Neuronal stem cell (in vitro differentiated cells): ENCODE results near the gene FADS2.

ENCODE experiments used
- DNase-seq: peaks from one replicate; pipeline ENCODE4 v3.0.0-alpha.2; 2013; ENCODE audit warnings: low spot score
- H2AFZ ChIP-seq: one replicate; pipeline ENCODE4 v1.6.1; 2013; ENCODE audit warnings: mild to moderate bottlenecking, low read length, inconsistent platforms
- H2AK5ac ChIP-seq: 2 replicates; pipeline ENCODE4 v1.6.1; 2013; ENCODE audit warnings: low read depth, mild to moderate bottlenecking, inconsistent platforms, low read length, moderate library complexity, mixed read lengths
- H2BK120ac ChIP-seq: 2 replicates; pipeline ENCODE4 v1.6.1; 2013; ENCODE audit warnings: low read depth, mild to moderate bottlenecking, inconsistent platforms, low read length, moderate library complexity, mixed read lengths
- H2BK12ac ChIP-seq: one replicate; pipeline ENCODE4 v1.6.1; 2013; ENCODE audit warnings: low read length, inconsistent platforms
- H2BK15ac ChIP-seq: 2 replicates; pipeline ENCODE4 v1.6.1; 2013; ENCODE audit warnings: mild to moderate bottlenecking, low read length, inconsistent platforms, mixed read lengths
- H2BK5ac ChIP-seq: one replicate; pipeline ENCODE4 v1.6.1; 2013; ENCODE audit warnings: inconsistent platforms, mild to moderate bottlenecking, low read length, moderate library complexity
- H3K14ac ChIP-seq: one replicate; pipeline ENCODE4 v1.6.1; 2013; ENCODE audit warnings: low read length, inconsistent platforms
- H3K18ac ChIP-seq: 2 replicates; pipeline ENCODE4 v1.6.1; 2013; ENCODE audit warnings: low read length, inconsistent platforms
- H3K23ac ChIP-seq: 2 replicates; pipeline ENCODE4 v1.6.1; 2013; ENCODE audit warnings: low read depth, mild to moderate bottlenecking, mixed read lengths, low read length, inconsistent platforms; ENCODE audit not compliant: poor library complexity
- H3K27ac ChIP-seq: replicated peaks from 3 replicates; pipeline ENCODE4 v1.5.1; 2013; ENCODE audit warnings: low read length, inconsistent platforms
- H3K27me3 ChIP-seq, 3 experiments: 2 replicates each; pipeline ENCODE4 v1.6.1; 2013; ENCODE audit warnings: low read length in 3 of 3, mild to moderate bottlenecking in 2 of 3, inconsistent platforms in 1 of 3, low read depth in 1 of 3, mixed read lengths in 1 of 3, moderate library complexity in 1 of 3; ENCODE audit not compliant: control insufficient read depth in 3 of 3, insufficient read depth in 3 of 3
- H3K36me3 ChIP-seq, 2 donors: replicated peaks in 1 of 2; 2 replicates each; pipeline ENCODE4 v1.6.1; 2013; ENCODE audit warnings: low read length in 2 of 2; ENCODE audit not compliant: control insufficient read depth in 2 of 2, insufficient read depth in 2 of 2
- H3K4ac ChIP-seq: 2 replicates; pipeline ENCODE4 v1.6.1; 2013; ENCODE audit warnings: inconsistent platforms, mild to moderate bottlenecking, low read length, moderate library complexity
- H3K4me1 ChIP-seq, 2 donors: 1 replicate in 1 of 2; 2 replicates in 1 of 2; pipeline ENCODE4 v1.6.1; 2013; ENCODE audit warnings: low read length in 2 of 2, low read depth in 1 of 2; ENCODE audit not compliant: control insufficient read depth in 2 of 2, insufficient read depth in 1 of 2
- H3K4me2 ChIP-seq: one replicate; pipeline ENCODE4 v1.6.1; 2013; ENCODE audit warnings: mild to moderate bottlenecking, low read length, inconsistent platforms; ENCODE audit not compliant: insufficient read depth, poor library complexity, severe bottlenecking
- H3K4me3 ChIP-seq, 2 donors: 2 replicates each; pipeline ENCODE4 v1.5.1; 2013; ENCODE audit warnings: low read length in 2 of 2, mild to moderate bottlenecking in 2 of 2, inconsistent platforms in 1 of 2, moderate library complexity in 1 of 2
- H3K79me1 ChIP-seq: one replicate; pipeline ENCODE4 v1.6.1; 2013; ENCODE audit warnings: low read depth, mild to moderate bottlenecking, inconsistent platforms, low read length, moderate library complexity
- H3K9ac ChIP-seq: one replicate; pipeline ENCODE4 v1.6.1; 2013; ENCODE audit warnings: mild to moderate bottlenecking, low read depth, low read length, inconsistent platforms; ENCODE audit not compliant: poor library complexity
- H3K9me3 ChIP-seq, 2 donors: replicated peaks in 1 of 2; 2 replicates each; pipeline versions ENCODE3 to v1.6.1; 2013; ENCODE audit warnings: low read length in 2 of 2, mild to moderate bottlenecking in 2 of 2, inconsistent platforms in 1 of 2, low read depth in 1 of 2, mixed read lengths in 1 of 2, moderate library complexity in 1 of 2; ENCODE audit not compliant: control insufficient read depth in 2 of 2, insufficient read depth in 1 of 2
- H4K8ac ChIP-seq: one replicate; pipeline ENCODE4 v1.6.1; 2013; ENCODE audit warnings: low read depth, mild to moderate bottlenecking, inconsistent platforms, low read length, moderate library complexity
- H4K91ac ChIP-seq: one replicate; pipeline ENCODE4 v1.6.1; 2013; ENCODE audit warnings: low read length, low read depth, mild to moderate bottlenecking, inconsistent platforms; ENCODE audit not compliant: poor library complexity
- WGBS, 2 donors: extraction: QIAGEN DNeasy Blood & Tissue Kit; methylation state at CpG; one replicate each; pipeline ENCODE4 v1.1.7; 2013; ENCODE audit warnings: missing lambda C conversion rate in 2 of 2, mixed read lengths in 1 of 2; ENCODE audit not compliant: insufficient read length in 2 of 2, insufficient replicate concordance in 1 of 2; ENCODE audit errors: extremely low coverage in 2 of 2; 5-methylcytosine and 5-hydroxymethylcytosine counted together

The FADS2 gene

DNA sequence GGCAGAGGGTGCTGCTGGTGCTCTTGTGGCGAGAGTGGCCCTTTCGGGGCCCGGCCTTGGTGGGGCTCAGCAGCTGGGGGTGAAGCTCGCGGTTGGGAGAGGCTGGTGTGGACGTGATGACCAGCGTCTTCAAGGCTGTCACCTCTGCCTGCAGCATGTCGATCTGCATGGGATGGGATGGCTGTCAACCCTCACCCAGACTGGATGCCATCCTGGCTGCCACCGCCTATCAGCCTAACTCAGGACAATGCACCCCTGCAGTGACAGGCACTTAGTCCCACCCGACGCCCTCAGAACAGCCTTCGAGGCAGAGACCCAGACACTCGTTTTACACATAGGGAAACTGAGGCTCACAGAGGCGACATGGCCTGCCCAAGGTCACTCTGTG, 78.4 kb downstream of the FADS2 start:
- Histone ChIP-seq H3K4me1 (peaks cover 10 to 14% of the 10 kb centered on the region in 2 donors), H3K9ac (no peak overlapping the region), H3K9me3 (no peaks in the 10 kb centered on the region), H4K8ac (no peak overlapping the region), H4K91ac (no peak overlapping the region), H2BK12ac (no peak overlapping the region), H3K4me3 (no peak overlapping the region), H3K14ac (peak overlapping the region; percentile 56), H3K4me2 (no peak overlapping the region), H2BK120ac (no peak overlapping the region), H2BK5ac (no peak overlapping the region), H3K4ac (peak overlapping the region; percentile 72), H3K36me3 (no peaks in the 10 kb centered on the region), H2BK15ac (peak overlapping the region; percentile 86), H3K18ac (peak overlapping the region; percentile 58), H3K79me1 (peaks cover 2% of the 10 kb centered on the region), H3K27ac (no peak overlapping the region), H2AFZ (no peak overlapping the region), H3K23ac (peak overlapping the region; percentile 71), H3K27me3 (peaks cover 0 to 11% (median 0%) of the 10 kb centered on the region in 3 experiments), H2AK5ac (peak overlapping the region; percentile 85)
- DNase-seq, result no peak
- WGBS, 2 donors, result no CpG with 5 or more reads among the region's 14 CpGs

DNA sequence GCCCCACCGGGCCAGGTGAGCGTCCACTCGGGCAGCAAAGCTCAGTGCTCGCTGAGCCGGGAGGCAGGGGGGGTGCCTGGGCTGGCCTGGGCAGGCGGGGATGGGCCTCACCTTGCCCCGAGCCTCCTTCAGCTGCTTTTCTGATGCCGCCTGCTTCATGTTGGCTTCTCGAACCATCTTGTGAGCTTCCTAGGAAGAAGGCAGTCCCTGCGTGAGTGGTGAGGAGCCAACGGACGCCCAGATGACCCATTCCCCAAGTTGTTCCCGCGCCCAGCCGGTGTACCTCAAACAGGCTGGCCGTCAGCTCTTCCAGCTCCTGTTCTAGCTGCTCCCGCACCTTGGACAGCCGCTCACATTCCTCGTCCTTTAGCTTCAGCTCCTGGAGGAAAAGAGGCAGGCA, 79.2 kb downstream of the FADS2 start:
- peak overlapping the region; percentile 70 for H3K18ac ChIP-seq
- no peak overlapping the region for H2BK15ac ChIP-seq
- no peak overlapping the region for H4K8ac ChIP-seq
- no peak overlapping the region for H2BK120ac ChIP-seq
- no peak overlapping the region for H2BK5ac ChIP-seq
- H3K14ac ChIP-seq, result no peak overlapping the region
- H3K9ac ChIP-seq, result peak overlapping the region; percentile 50
- H3K36me3 ChIP-seq, result no peaks in the 10 kb centered on the region
- H3K4me3 ChIP-seq, result no peak overlapping the region
- H2AK5ac ChIP-seq, result peak overlapping the region; percentile 32
- H3K4me2 ChIP-seq, result no peak overlapping the region
- no CpG with 5 or more reads among the region's 19 CpGs for WGBS, 2 donors
- no peak overlapping the region for H2BK12ac ChIP-seq
- no peak for DNase-seq
- H4K91ac ChIP-seq, result peak overlapping the region; percentile 31
- H3K4ac ChIP-seq, result no peak overlapping the region
- no peak overlapping the region for H3K23ac ChIP-seq
- H3K27ac ChIP-seq, result no peak overlapping the region
- H3K27me3 ChIP-seq, result peaks cover 0 to 16% (median 0%) of the 10 kb centered on the region in 3 experiments
- H3K79me1 ChIP-seq, result peaks cover 2% of the 10 kb centered on the region
- H2AFZ ChIP-seq, result no peak overlapping the region
- peaks cover 10 to 14% of the 10 kb centered on the region in 2 donors for H3K4me1 ChIP-seq
- no peaks in the 10 kb centered on the region for H3K9me3 ChIP-seq

DNA sequence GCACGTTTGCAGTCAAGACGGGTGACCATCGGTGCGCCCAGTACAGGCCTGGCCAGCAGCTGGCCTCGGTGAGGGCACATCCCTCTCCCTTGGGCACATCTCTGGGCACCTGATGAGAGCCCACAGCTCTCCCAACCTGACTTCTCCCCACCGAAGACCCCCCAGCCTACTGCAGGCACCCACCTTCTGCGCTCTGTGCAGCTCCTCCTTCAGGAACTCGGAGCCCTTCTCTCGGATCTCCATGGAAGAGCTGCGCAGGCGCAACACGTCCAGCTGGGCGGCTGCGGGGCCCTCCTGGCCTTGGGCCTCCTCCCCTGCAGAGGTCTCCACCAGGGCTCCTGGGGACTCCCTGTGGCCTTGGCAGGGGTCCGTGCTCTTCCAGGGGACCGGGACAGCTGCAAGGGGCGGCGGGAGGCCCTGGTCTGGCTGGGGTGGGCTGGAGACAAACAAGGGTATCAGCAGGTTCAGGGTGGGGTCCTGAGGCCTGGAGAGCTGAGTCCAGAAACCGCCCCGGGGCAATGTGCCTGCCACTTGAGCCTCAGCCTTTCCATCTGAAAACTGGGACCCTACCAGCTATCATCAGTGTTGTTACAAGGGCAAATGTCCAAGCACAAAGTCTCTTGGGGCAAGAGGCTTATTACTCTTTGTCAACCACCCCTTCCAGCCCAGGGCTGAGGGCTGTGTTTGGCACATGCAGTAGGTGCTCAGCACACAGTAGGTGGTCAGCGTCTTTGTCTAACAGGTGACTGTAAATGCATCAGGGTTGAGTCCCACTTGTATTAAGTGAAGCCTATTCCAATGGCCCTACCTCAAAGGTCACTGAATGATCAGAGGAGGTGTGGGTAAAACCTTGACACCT, 80.0 kb downstream of the FADS2 start:
- no peaks in the 10 kb centered on the region for H3K9me3 ChIP-seq
- peak overlapping the region; percentile 72 for H2AFZ ChIP-seq
- no peak overlapping the region for H4K8ac ChIP-seq
- H2BK12ac ChIP-seq, result no peak overlapping the region
- whole genome bisulfite sequencing, 2 donors, result no CpG with 5 or more reads among the region's 21 CpGs
- H3K4me2 ChIP-seq, result no peak overlapping the region
- no peak overlapping the region for H3K27ac ChIP-seq
- peak overlapping the region in 1 of 2 donors; percentile 18 for H3K4me3 ChIP-seq
- H3K79me1 ChIP-seq, result peaks cover 2% of the 10 kb centered on the region
- no peak overlapping the region for H3K18ac ChIP-seq
- DNase-seq, result no peak
- H3K27me3 ChIP-seq, result peaks cover 0 to 19% (median 0%) of the 10 kb centered on the region in 3 experiments
- H2AK5ac ChIP-seq, result no peak overlapping the region
- no peak overlapping the region for H3K4ac ChIP-seq
- no peak overlapping the region for H2BK120ac ChIP-seq
- no peak overlapping the region for H2BK5ac ChIP-seq
- H2BK15ac ChIP-seq, result no peak overlapping the region
- H3K36me3 ChIP-seq, result no peaks in the 10 kb centered on the region
- H3K14ac ChIP-seq, result no peak overlapping the region
- peak overlapping the region; percentile 56 for H3K23ac ChIP-seq
- H3K4me1 ChIP-seq, result peaks cover 10 to 14% of the 10 kb centered on the region in 2 donors
- H4K91ac ChIP-seq, result no peak overlapping the region
- H3K9ac ChIP-seq, result peak overlapping the region; percentile 55

DNA sequence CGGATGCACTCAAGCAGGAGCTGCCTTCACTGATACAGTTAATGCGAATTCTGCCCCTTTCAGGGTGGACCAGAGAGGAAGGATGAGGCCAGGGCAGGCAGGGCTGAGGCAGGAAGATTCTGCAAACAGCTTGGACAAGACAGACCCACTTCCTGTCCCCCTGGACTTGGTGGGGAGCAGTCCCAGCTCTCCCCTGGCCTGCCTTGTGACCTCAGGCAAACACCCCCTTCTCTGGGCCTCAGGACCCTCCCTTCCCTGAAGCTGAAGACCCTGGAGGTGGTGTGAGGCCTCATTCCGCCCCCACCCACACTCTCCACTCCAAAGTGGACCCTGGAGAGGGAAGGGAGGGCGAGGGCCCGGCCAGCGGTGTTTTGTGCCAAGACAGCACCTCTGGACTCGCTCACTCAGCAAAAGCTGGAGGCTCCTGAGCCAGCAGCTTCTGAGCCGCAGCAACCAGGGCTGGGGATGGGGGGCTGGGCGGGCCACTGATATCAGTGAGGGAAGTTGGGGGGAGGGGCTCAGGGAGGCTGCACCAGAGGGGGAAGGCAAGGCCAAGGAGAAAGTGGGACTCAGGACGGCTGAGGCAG, 80.7 kb downstream of the FADS2 start:
- no peaks in the 10 kb centered on the region for H3K36me3 ChIP-seq
- no peak for DNase-seq
- H3K4ac ChIP-seq, result no peak overlapping the region
- peaks cover 2% of the 10 kb centered on the region for H3K79me1 ChIP-seq
- no peak overlapping the region for H3K27ac ChIP-seq
- H2BK12ac ChIP-seq, result no peak overlapping the region
- no peak overlapping the region for H2BK120ac ChIP-seq
- no CpG with 5 or more reads among the region's 10 CpGs for WGBS, 2 donors
- H3K9me3 ChIP-seq, result no peaks in the 10 kb centered on the region
- no peak overlapping the region for H4K91ac ChIP-seq
- peak overlapping the region in 1 of 2 donors; percentile 18 for H3K4me3 ChIP-seq
- H3K14ac ChIP-seq, result peak overlapping the region; percentile 4
- H4K8ac ChIP-seq, result no peak overlapping the region
- peak overlapping the region; percentile 53 for H2AK5ac ChIP-seq
- peaks cover 10 to 14% of the 10 kb centered on the region in 2 donors for H3K4me1 ChIP-seq
- peak overlapping the region; percentile 55 for H3K9ac ChIP-seq
- no peak overlapping the region for H2BK15ac ChIP-seq
- H3K18ac ChIP-seq, result peak overlapping the region; percentile 38
- H2AFZ ChIP-seq, result peak overlapping the region; percentile 72
- no peak overlapping the region for H3K4me2 ChIP-seq
- peak overlapping the region; percentile 56 for H3K23ac ChIP-seq
- no peak overlapping the region for H2BK5ac ChIP-seq
- peaks cover 0 to 26% (median 2%) of the 10 kb centered on the region in 3 experiments for H3K27me3 ChIP-seq
